Measurements from ENCODE around the gene ITPK1. TPM values are rescaled to one million over a fixed set of nuclear protein-coding genes. Genes with fewer than 3 reads are reported as not detected.

The ITPK1 gene
- total RNA-seq, 2 experiments from 2014 or later = 17.8 to 34.7 TPM

DNA sequence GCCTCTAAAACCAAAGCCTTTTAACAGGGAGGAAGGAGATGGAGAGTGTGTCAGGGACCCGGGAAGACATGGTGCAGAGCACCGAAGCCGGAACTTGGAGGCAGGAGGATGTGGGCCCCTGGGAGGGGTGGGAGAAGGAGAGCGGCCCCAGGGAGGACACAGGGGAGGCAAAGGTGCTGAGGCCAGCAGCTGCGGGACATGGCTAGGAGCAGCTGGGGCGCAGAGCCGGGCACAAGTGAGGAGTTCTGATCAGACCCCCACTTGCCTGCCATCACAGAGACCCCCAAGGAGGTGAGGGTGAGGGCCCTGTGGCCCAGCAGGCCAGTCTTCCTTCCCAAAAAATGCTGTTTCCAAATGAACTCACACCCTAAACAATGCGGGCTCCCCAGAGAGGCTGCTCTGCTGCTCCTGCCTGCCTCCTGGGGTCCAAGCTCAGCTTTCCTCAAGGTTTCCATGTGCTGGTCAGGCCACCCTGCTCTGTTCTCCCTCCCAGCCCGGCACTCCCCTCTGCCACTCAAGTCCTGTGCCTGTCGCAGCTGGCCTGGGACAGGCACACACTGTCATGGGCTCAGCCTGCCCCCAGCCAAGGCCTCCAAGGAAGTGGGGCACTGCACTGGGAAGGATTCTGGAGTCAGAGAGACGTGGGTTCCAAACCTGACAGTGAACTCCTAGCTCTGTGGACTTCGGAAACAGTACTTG is 168.7 kb downstream of the ITPK1 start:
- Histone ChIP-seq H2AFZ (ENCODE audit: low read length) (no peak overlapping the region), H3K9me3 (ENCODE audit: low read length) (no peaks in the 10 kb centered on the region)
- no TSS peak for BruUV-seq (replicated peaks)

DNA sequence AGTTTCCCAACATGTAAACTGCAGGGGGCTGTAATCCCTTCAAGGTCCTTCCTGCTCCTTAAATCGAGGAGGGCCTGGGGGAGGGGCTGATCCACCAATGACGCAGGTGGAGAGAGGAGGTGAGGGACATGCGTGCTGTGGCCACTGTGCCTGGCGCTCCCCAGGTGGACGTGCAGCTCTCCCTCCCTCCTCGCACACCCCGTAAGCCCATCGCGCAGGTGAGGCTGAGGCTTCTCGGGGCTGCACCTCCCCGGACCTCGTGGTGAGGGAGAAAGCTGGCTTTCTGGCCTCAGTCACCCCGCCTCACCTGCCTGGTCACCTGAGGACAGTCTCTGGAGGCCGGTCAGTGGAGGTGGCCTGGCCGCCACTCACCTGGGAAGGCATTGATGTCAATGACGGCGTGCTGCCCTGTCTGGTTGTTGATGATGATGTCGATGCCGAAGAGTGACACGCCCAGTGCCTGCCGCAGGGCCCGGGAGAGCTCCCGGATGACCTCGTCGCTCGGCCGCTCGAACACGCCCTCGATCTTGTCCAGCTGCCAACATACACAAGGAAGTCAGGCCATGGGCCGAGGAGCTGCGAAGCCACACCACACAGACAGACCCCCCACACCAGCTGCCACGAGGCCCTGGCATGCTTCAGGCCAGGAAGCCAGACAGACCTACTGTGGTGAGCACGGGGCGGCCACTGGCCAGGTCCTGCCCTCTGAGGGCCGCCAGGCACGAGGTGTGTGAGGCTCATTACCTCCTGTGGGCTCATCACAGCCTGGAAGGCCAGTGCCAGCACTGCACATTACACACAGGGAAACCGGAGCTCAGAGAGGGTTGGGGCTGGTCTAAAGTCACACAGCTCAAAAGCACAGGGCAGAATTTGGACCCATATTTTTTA is 169.5 kb downstream of the ITPK1 start:
- Histone ChIP-seq H3K79me2 (ENCODE audit: insufficient read depth, low read depth, low read length) (no peaks in the 10 kb centered on the region), H3K27ac (ENCODE audit: low read depth, low read length, poor library complexity, severe bottlenecking) (no peak overlapping the region), H3K36me3 (ENCODE audit: insufficient read depth, low read length) (no peaks in the 10 kb centered on the region), H3K4me2 (ENCODE audit: low read length) (no peak overlapping the region), H3K4me3 (ENCODE audit: low read depth, low read length, poor library complexity, severe bottlenecking) (no peak overlapping the region), H3K9me2 (ENCODE audit: insufficient read depth, low read length) (no peaks in the 10 kb centered on the region), H3K4me1 (ENCODE audit: insufficient read depth, low read length, poor library complexity, severe bottlenecking) (no peaks in the 10 kb centered on the region), H3K9me3 (ENCODE audit: low read length) (no peaks in the 10 kb centered on the region), H4K20me1 (ENCODE audit: insufficient read depth, low read length) (no peaks in the 10 kb centered on the region), H2AFZ (ENCODE audit: low read length) (no peak overlapping the region)
- BruUV-seq (replicated peaks) = no TSS peak
- intact Hi-C loops (cut with micrococcal nuclease; ENCODE audit: unreplicated experiment) = no loop called here
- CTCF ChIA-PET (ENCODE audit: unreplicated experiment) = no interaction called here
- POLR2A ChIA-PET = interaction anchor here (0.9 kb wide), 1 partner anchor 167 kb away, joined by 3 read pairs; no protein-coding TSS in a partner anchor
- TF ChIP-seq, protein P1, sequence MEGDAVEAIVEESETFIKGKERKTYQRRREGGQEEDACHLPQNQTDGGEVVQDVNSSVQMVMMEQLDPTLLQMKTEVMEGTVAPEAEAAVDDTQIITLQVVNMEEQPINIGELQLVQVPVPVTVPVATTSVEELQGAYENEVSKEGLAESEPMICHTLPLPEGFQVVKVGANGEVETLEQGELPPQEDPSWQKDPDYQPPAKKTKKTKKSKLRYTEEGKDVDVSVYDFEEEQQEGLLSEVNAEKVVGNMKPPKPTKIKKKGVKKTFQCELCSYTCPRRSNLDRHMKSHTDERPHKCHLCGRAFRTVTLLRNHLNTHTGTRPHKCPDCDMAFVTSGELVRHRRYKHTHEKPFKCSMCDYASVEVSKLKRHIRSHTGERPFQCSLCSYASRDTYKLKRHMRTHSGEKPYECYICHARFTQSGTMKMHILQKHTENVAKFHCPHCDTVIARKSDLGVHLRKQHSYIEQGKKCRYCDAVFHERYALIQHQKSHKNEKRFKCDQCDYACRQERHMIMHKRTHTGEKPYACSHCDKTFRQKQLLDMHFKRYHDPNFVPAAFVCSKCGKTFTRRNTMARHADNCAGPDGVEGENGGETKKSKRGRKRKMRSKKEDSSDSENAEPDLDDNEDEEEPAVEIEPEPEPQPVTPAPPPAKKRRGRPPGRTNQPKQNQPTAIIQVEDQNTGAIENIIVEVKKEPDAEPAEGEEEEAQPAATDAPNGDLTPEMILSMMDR (conservative IDR thresholded peaks at IDR 0.05; ENCODE audit: low read length) = no peak
- no peak for TF ChIP-seq EZH2phosphoT487 (IDR thresholded peaks at IDR 0.05; ENCODE audit: borderline replicate concordance, low read depth, low read length)
- DNase-seq (ENCODE audit: low spot score) = no peak

More for the DNA sequence above, 168.7 kb downstream of the ITPK1 start:
- Histone ChIP-seq H3K79me2 (ENCODE audit: insufficient read depth, low read depth, low read length) (no peaks in the 10 kb centered on the region), H3K27ac (ENCODE audit: low read depth, low read length, poor library complexity, severe bottlenecking) (no peak overlapping the region), H4K20me1 (ENCODE audit: insufficient read depth, low read length) (no peaks in the 10 kb centered on the region), H3K4me3 (ENCODE audit: low read depth, low read length, poor library complexity, severe bottlenecking) (no peak overlapping the region), H3K9me2 (ENCODE audit: insufficient read depth, low read length) (no peaks in the 10 kb centered on the region), H3K4me2 (ENCODE audit: low read length) (no peak overlapping the region), H3K4me1 (ENCODE audit: insufficient read depth, low read length, poor library complexity, severe bottlenecking) (peaks cover 4% of the 10 kb centered on the region), H3K36me3 (ENCODE audit: insufficient read depth, low read length) (no peaks in the 10 kb centered on the region)
- TF ChIP-seq, protein P1 (conservative IDR thresholded peaks at IDR 0.05; ENCODE audit: low read length) = no peak
- no peak for TF ChIP-seq EZH2phosphoT487 (IDR thresholded peaks at IDR 0.05; ENCODE audit: borderline replicate concordance, low read depth, low read length)
- no peak for DNase-seq (ENCODE audit: low spot score)
- POLR2A ChIA-PET = interaction anchor here (0.6 to 1.2 kb wide), 3 partner anchors 9 to 1196 kb away, joined by 3 to 4 read pairs (median 3); no protein-coding TSS in a partner anchor
- CTCF ChIA-PET (ENCODE audit: unreplicated experiment) = no interaction called here
- intact Hi-C loops (cut with micrococcal nuclease; ENCODE audit: unreplicated experiment) = no loop called here

All from OCI-LY7 (cell line).